HuH-7 (cell line): ENCODE measurements around the gene SEMA4D.

ENCODE experiments used
- DNase-seq: peaks from one replicate; pipeline ENCODE4 v3.0.0; 2011; ENCODE audit warnings: low spot score

SEMA4D gene

DNA sequence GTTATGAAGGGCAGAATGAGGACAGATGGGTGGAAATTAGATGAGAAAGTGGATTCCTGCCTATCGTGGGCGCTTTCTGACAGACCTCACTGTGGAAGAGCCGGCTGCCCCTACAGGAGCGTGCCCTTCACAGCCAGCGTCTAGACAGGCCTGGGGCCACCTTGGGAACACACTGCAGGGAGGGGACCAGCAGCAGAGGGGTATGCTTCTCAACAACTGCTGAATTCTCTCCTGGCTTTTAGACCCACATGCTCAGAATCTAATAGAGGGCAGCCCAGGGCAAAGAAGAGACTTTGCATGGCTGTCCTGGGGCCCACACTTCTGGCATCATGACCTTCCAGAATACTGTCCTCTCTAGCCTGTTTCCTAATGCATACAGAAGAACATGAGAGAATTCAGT lies 2.1 kb upstream of the SEMA4D start:
- DNase-seq: no peak

DNA sequence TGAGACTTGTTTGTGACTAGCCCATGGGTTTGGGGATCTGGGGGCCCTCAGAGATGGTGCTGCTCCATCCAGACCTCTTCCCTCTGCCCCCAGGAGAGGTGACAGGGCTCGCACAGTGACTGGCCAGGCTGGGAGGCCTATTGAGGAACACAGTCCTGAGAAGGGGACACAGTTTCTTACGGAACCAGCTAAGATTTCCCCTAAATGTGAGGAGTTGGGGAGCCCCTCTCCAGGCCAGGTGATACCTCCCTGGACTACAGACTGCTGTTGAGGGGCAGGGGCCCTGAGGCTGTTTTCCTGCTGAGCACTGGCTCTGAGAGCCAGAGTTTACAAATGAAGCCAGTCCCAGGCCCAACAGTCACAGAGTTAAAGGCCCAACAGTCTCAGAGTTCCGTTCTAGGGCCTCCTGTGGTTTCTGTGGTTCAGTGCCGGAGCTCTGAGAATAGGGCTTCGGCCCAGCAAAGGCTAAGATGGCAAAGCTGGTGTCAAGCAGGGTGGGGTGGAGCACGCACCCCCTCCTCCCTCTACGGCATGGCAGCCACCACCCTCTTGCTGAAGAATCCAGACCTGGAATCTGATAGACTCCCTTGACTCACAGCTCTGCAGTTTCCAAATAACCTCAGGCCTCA lies 1.1 kb upstream of the SEMA4D start:
- DNase-seq: no peak

DNA sequence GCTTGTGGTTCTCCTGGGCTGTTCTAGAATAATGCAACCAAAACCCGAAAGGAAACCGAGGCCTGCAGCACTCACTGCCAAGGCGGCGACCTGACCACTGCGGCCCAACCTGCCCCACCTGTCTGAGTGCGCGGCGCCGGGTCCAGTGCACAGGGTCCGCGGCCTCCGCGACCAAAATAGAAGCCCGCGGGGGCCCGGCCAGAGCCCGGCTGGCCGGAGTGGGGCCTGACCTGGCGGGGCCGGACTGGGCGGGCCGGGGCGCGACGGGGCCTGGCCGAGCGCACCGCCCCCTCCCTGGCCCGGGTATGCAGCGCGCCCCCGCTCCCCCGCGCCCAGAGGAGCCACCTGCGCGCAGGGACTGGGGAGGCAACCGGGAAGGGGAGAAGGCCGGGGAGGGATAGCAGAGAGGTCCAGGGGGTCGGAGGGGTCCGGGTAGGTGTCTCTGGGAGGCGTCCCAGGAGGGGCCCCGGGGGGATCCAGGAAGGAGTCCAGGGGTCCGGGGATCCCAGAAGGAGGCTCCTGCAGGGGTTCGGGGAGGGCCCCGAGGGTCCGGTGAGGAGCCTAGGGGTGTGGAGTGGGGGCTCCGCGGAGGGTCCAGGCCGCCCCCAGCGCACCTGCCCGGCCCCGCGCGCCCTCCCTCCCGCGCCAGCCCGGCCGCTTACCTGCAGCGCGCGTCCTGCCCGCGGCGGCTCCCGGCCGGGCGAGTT lies 503 bp downstream of the SEMA4D start:
- DNase-seq: no peak

DNA sequence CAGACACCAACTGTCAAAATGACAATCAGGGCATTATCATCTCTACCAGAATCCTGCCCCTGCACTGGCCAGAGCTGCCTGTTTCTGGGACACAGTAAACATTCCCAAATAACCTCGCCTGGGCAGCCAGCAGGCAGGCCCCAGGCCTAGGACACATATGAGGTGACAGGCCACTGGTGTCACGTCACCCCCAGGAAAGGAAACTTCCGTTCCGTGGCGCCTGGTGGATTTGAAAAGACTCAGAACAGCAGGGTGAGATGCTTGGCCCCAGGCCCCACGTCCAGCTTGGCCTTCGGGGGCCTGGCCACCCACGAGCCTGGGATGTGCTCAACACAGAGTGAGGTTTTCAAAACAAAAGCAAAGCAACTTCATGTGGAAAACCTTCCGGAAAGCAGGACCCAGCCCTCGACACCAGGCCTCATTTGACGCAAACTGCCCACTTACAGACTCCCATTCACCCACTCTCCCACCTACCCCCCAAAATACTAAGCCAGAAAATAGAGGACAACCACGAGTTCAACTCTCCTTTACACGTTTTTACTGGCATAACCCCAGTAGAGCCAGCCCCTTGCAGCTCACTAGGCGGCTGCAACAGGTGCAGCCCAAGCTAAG lies 1.2 kb downstream of the SEMA4D start:
- no peak for DNase-seq

DNA sequence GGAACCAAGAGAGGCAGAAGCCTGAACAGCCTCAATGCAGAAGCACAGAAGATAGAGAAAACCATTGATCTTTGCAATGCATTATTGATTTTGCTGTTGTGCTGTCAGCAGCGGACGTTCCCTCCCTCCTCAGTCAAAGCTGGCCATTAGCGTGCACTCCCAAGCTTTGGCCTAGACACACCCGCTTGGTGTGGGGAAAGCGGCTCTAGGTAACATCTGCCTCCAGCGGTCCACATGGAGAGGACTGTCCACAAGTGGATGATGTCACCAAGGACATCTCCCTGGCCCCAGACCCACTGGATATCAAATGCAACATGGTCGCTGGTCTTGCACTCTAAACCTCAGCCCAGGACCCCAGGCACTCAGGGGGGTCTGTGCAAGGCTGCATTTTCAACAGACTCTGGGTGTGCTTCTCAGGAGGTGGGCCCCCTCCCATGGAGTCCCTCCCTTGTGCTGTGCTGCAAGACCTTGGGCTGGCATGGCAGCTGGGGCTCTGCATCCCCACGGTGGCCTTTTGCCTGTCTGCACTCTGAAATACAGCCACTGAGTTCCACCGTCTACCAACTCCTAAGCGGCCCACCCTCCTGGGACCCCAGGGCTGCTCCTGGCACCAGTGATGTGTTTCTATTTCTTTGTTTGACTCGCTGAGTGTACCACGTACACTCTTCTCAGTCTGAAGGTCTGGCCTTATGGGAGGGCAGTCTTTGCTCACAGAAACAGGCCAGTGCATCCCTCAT lies 1.9 kb downstream of the SEMA4D start:
- no peak for DNase-seq

DNA sequence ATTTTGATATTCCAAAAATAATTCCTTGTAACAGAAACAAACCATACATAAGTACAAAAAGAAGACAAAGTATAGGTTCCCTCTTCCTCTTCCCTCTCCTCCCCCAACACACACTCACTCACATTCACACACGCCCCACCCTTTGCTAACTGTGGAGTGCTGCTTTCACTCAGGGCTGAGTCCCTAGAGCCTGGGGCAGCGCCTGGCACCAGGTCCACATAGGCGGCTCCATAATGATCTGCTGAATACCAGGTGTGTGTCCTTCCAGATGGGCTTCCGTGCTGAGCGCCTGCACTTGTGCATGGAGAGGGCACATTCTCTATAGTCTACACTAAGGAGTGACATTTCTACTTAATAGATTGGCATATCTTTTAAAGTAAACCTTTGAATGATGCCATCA lies 3.7 kb downstream of the SEMA4D start:
- DNase-seq: no peak

DNA sequence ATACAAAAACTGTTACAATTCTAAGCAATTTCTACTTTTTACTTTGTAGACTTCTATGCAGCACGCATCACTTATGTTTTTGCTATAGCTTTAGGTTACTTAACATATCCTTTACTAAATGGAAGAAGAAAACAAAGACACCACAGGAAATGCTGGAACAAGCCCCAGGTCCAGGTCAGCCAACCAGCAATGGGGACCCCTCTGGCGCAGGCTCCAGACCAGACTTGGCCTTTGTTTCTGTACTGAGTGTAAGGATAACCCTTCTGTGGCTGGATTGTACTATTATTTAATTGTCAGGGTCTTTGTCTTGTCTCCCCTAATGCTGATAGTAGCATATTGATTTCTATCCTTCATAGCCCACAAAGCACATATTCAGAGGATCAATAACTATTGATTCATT lies 4.2 kb downstream of the SEMA4D start:
- DNase-seq: no peak

DNA sequence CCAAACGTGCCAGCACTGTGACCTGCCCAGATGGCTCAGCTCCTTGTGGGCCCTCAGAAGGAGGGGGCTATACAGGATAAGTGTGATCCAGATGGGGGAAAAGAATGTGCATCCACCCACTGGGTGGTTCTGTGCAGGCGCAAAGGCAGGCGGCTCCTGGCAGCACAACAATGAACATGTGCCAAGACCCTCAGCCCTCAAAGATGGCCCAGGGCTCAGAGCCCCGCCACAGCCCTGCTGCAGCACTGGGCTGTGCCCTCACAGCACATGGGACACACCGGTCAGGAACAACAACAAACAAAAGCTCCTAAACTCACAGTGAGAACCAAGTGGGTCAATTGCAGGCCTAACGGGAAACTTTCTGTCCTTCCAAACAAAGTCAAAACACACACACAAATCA lies 4.7 kb downstream of the SEMA4D start:
- DNase-seq: no peak

DNA sequence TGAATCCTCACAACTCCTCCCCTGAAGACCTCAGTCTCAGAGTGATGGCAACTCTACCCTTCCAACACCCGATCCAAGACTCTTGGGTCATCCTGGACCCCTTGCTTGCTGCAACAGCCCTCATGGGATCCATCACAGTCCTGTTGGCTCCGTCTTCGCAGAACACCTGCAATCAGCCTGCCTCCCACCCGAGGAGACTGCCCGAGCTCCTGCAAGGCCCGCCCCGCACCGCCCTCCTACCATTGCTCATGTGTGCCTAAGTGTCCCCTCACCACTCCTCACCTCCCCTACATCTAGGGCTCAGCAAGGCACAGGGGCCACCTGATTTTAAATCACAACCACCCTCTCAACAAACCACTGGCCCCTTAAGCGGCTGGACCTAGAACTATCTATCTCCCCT lies 5.3 kb downstream of the SEMA4D start:
- no peak for DNase-seq

DNA sequence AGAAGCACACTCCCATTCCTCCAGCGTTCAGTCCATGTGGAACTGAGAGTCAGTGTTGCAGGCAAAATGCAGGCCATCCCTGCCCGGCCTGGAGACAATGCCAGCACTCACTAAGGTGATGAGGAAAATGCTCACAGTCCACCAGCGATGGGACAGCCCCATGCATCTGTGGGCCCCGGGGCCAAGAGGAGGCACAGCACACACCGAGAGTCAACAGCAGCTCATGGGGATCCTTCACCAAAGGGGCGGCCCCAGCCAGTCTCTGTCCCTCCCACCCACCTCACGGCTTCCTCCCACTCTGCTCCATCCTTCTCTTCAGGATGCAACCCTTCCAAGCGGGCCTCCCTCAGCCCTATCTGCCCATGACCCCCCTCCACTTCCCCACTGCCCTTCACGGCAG lies 6.2 kb downstream of the SEMA4D start:
- no peak for DNase-seq

DNA sequence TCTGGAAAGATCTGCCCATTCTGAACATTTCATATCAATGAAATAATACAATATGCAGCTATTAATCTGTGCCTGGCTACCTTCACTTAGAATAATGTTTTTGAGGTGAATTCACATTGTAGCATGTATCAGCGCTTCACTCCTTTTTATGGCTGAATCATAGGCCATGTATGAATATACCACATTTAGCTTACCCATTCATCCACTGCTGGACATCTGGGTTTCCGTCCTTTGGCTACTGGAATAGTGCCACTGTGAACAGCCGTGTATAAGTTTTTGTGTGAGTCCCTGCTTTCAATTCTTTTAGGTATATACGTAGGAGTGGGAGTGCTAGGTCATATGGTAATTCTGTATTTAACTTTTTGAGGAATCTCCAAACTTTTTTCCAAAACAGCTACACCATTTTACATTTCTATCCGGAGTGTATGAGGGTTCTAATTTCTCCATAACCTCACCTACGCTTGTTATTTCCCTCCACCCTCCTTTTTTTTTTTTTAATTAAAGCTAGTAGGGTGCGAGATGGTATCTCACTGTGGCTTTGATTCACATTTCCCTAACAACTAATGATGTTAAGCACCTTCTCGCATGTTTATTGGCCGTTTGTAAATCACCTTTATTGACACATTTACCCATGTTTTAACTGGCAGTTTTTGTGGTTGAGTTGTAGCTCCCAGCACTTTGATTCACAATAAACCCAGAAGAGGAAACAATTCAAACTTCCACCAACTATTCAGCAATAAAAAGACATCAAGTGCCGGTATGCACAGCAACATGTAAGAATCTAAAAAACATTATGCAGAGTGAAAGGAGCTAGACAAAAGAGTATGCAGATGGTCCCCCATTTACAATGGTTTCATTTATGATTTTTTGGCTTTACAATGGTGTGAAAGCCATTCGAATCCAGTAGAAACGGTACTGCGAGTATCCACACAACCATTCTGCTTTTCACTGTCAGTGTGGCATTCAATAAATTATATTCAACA lies 8.1 kb downstream of the SEMA4D start:
- no peak for DNase-seq

DNA sequence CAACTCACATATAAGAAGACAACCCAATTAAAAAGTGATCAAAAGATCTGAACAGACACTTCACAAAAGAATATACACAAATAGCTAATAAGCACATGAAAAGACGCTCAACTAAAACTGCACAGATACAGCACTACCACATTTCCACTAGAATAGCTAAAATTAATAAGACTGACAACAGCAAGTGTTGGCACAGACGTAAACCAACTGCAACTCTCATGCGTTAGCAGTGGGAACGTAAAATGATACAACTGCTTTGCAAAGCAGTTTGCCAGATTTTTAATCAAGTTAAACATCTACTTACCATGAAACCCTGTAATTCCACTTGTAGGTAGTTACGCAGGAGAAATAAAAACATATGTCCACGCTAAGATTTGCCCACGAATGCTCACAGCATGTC lies 9.0 kb downstream of the SEMA4D start:
- no peak for DNase-seq

DNA sequence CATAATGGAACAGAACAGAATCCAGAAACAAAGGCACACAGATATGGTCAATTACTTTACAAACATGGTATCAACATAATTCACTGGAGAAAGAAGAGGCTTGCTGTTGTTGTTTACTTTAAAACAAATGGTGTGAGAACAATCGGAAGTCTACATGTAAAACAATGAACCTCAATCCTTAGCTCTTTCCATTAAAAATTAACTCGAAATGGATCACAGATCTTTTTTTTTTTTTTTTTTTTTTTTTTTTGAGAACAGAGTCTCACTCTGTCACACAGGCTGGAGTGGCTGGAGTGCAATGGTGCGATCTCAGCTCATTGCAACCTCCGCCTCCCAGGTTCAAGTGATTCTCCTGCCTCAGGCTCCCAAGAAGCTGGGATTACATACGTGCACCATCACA lies 9.8 kb downstream of the SEMA4D start:
- no peak for DNase-seq

DNA sequence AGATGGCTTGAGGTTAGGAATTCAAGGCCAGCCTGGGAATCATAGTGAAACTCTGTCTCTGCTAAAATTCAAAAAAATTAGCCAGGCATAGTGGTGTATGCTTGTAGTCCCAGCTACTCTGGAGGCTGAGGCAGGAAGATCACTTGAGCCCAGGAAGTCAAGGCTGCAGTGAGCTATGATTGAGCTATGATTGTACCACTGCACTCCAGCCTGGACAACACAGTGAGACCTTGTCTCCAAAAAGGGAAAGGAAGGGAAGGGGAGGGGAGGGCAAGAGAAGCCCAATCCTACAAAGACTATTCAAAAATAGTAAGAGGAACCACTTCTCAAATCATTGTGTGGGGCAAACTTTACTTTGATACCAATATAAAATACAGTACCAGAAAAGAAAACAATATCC lies 11.2 kb downstream of the SEMA4D start:
- no peak for DNase-seq

DNA sequence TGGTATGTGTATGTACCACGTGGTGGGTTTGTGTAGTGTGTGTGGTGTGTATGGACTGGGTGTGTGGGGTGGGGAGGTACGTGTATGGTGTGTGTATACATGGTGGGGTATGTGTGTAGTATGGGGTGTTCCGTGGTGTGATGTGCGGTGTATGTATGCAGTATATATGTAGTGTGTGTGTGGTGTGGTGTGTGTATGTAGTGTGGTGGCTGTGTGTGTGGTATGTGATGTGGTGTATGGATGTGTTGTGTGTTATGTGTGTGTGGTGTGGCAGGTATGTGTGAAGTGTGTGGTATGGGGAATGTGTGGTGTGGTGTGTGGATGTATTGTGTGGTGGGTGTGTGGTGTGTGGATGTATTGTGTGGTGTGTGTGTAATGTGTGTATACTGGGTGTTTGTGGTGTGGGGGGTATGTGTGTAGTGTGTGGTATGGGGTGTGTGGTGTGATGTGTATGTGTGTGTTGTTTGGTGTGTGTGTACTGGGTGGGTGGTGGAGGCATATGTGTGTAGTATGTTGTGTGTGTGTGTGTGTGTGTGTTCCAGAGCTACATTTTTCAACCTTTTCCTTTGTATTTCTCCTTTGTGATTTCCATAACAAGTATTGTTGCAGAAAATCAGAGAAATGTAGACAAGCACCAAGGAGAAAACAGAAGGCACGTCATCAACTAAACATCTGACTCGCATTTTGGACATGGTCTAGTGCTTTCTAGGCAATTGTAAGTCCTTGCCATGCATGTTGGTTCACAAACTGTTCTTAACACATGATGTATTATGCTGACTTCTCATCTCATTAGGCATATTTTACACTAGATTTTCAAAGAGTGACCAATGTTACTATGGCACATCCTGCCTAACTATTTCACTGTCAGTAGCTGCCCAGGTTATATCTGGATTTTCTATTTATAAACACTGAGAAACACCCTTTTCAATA lies 13.2 kb downstream of the SEMA4D start:
- no peak for DNase-seq

DNA sequence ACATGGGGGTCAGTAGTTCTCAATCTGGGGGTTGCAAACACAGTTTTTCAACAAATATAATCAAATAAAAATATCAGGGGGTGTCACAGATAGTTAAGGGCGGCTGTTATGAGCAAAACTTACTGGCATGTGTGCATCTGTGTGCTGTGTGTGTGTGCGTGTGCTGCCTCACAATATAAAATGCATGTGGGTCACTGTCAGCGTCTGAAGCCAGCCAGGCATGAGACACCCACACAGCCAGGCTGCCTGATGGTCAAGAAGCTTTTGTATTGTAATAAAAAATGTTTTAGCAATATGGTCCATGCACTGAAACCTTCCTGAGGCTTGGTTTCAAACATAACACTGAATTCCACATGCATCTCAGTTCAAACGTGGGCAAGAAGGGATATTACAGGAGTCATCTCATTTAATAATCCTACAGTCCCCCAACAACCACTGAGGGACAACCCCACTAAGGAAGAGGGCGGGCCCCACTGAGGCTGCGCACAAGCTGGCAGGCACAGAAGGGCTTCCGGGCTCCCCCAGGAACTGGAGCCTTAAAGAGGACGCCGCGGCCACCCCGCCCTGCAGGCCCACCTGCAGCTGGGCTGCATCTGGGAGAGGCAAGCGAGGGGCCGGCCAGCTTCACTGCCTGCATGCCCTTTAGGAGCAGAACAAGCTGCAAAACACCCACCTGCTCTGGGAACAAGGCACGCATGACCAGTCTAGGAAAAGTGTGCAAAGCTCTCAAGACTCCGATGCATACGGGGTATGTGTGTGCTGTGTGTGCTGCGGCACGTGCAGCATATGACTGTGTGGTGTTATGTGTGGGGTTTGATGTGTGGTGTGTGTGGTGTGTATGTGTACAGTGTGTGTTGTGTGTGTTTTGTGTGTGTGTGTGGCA lies 14.1 kb downstream of the SEMA4D start:
- DNase-seq: no peak

DNA sequence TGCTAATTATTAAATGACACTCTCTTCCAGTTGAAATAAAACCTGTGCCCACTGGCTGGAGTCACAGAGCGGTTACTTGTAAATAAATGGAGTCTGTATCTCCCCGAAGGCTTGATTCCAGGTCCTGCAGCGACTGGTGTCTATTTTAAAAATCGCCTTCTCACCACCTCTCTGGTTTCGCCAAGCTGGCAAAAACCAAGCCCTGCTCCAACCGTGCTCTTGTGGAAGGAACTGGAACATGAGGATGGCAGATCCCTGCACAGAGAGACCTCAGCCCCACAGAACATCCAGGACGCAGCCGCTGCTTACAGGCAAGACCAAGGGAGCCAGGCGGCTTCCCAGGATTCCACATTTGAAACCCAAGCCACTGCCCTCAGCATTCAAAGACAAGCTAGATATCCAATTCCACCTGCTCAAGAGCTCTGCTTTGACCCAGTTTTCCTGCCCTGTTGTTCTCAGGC lies 15.0 kb downstream of the SEMA4D start:
- no peak for DNase-seq

DNA sequence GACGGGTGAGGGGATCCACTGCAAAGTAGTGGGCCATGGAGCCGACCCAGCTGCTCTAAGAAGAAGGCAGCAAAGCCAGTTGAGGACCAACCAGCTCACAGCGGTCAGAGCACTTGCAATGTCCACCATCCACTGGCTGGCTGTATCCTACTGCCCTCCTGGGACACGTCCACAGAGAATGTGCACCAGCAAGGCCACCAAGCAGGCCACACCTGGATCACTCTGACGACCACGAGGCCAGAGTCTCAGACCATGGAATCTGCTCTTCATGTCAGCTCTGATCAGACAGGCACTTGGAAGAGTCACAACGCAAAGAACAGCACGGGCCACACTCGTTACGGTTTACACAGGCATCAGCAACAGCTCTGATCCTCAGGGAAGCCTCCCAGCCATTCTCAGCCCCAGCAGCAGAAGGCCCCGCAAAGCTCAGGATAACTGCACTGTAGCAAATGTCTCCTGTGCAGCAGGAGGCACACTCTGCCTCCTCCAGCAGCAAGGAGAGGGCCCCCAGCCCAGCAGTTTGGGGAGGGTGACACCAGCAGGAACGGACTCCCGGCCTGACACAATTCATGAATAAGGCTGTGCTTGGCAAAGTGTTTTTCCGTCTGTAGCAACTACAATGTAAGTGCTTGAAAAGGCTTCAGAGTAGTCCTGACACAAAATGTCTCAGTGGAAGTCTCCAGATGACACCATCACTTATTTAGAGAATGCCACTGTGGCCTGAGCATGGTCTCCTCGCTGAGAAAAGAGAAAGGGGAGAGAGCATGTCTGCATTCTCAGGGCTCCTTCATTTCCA lies 15.7 kb downstream of the SEMA4D start:
- DNase-seq: no peak

DNA sequence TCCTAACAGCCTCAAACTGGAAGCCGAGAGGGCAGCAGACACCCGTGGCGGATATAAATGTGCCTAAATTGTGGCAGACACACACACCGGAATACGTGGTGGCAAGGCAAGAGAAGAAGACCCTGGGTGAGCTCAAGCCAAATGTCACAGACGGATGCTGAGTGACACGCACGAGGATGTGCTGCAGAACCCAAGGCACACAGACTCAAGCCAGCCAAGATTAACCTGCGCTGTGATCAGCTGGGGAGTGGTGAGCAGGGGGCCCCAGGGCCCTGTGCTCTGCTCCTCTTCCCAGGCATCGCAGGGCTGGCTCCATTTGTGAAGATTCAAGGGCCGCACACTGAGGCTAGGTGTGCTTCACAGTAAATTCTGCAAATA lies 16.4 kb downstream of the SEMA4D start:
- no peak for DNase-seq
